Thyroid gland (tissue), 4 donors: Measurements from ENCODE around the gene TMEM259. TPM values are rescaled to one million over a fixed set of nuclear protein-coding genes. Genes with fewer than 3 reads are reported as not detected.

Experiments
- DNase-seq, 2 donors: peaks; one replicate each; pipeline ENCODE4 v3.0.0-alpha.2; 2019
- H3K27ac ChIP-seq, 3 donors: fragments of 200-600 bp; sonication (generic); 1 replicate in 2 of 3; 2 replicates in 1 of 3; pipeline ENCODE4 v1.5.1; 2016 to 2019; ENCODE audit warnings: mild to moderate bottlenecking in 1 of 3, moderate library complexity in 1 of 3
- H3K27me3 ChIP-seq: fragments of 200-600 bp; sonication (generic); one replicate; pipeline ENCODE4 v1.5.1; 2019
- H3K36me3 ChIP-seq, 2 donors: fragments of 200-600 bp; sonication (generic); one replicate each; pipeline ENCODE4 v1.5.1; 2016 to 2019
- H3K4me1 ChIP-seq, 2 donors: fragments of 200-600 bp; sonication (generic); one replicate each; pipeline ENCODE4 v1.5.1; 2017 to 2019
- H3K4me3 ChIP-seq, 3 donors: fragments of 200-600 bp; sonication (generic); replicated peaks in 1 of 3; 1 replicate in 2 of 3; 2 replicates in 1 of 3; pipeline ENCODE4 v1.5.1; 2016; ENCODE audit warnings: mild to moderate bottlenecking in 1 of 3
- H3K9me3 ChIP-seq: fragments of 200-600 bp; sonication (generic); one replicate; pipeline ENCODE4 v1.5.1; 2017
- CTCF ChIP-seq, 6 experiments: fragments of 200-600 bp in 3 of 6; fragments of 450-650 bp in 3 of 6; sonication (generic) in 3 of 6; IDR thresholded peaks; one replicate each; pipeline ENCODE4 v1.5.1; 2016 to 2019; ENCODE audit warnings: antibody characterized with exemption in 6 of 6, mild to moderate bottlenecking in 2 of 6, inconsistent platforms in 1 of 6, moderate library complexity in 1 of 6
- POLR2A ChIP-seq, 2 donors: fragments of 450-650 bp; IDR thresholded peaks; one replicate each; pipeline ENCODE4 v1.6.1; 2017; ENCODE audit warnings: antibody characterized with exemption in 2 of 2, mild to moderate bottlenecking in 2 of 2, moderate library complexity in 1 of 2
- WGBS, 2 donors: methylation state at CpG; one replicate each; pipeline ENCODE4 v1.1.5; 2017; 5-methylcytosine and 5-hydroxymethylcytosine counted together
- intact Hi-C: fragments of 100-400 bp; cut with DNase I; formaldehyde crosslinking; loops from one replicate; pipeline ENCODE4 v1.15.1; 2023
- total RNA-seq, 4 donors: library from RNA; depleted of rRNA; stranded (reverse); fragments of >200 nt; gene quantifications; one replicate each; pipeline ENCODE4 v1.2.3, GENCODE V29; 2016

The TMEM259 gene
- total RNA-seq, 4 donors from 2014 or later: 162 to 238 (median 192) TPM

- no peak overlapping the region for H3K4me3 ChIP-seq
- H3K27ac ChIP-seq: peak overlapping the region in 1 of 3 donors; percentile 30
- H3K27me3 ChIP-seq: no peaks in the 10 kb centered on the region
- WGBS, 2 donors: 71 to 76% methylated on average over 13 to 19 of the region's 43 CpGs
- no peak for TF ChIP-seq CTCF (IDR thresholded peaks at IDR 0.05)
- no peak for TF ChIP-seq POLR2A (IDR thresholded peaks at IDR 0.05)
- H3K36me3 ChIP-seq: peaks cover 0 to 6% of the 10 kb centered on the region in 2 donors
- H3K9me3 ChIP-seq: no peaks in the 10 kb centered on the region
- intact Hi-C loops: no loop called here
- no peak for DNase-seq
- H3K4me1 ChIP-seq: peaks cover 10 to 29% of the 10 kb centered on the region in 2 donors
Measured at GRCh38 chr19:1041835-1042685, 21.1 kb upstream of the TMEM259 start.

GRCh38 chr19:1041272-1041834 lies 20.4 kb upstream of the TMEM259 start:
- TF ChIP-seq POLR2A (IDR thresholded peaks at IDR 0.05) (no peak), CTCF (IDR thresholded peaks at IDR 0.05) (no peak)
- H3K36me3 ChIP-seq: peaks cover 0 to 6% of the 10 kb centered on the region in 2 donors
- H3K9me3 ChIP-seq: no peaks in the 10 kb centered on the region
- peaks cover 10 to 29% of the 10 kb centered on the region in 2 donors for H3K4me1 ChIP-seq
- intact Hi-C loops: no loop called here
- peak overlapping the region in 1 of 3 donors; percentile 44 for H3K4me3 ChIP-seq
- WGBS, 2 donors: 21 to 32% methylated on average over 9 to 17 of the region's 26 CpGs
- H3K27me3 ChIP-seq: no peaks in the 10 kb centered on the region
- no peak for DNase-seq
- H3K27ac ChIP-seq: no peak overlapping the region

- TF ChIP-seq CTCF (IDR thresholded peaks at IDR 0.05) (no peak), POLR2A (IDR thresholded peaks at IDR 0.05) (no peak)
- peaks cover 10 to 29% of the 10 kb centered on the region in 2 donors for H3K4me1 ChIP-seq
- peak; percentile 86 to 87 for DNase-seq
- intact Hi-C loops: no loop called here
- H3K9me3 ChIP-seq: no peaks in the 10 kb centered on the region
- peaks cover 0 to 6% of the 10 kb centered on the region in 2 donors for H3K36me3 ChIP-seq
- H3K27ac ChIP-seq: peak overlapping the region in 1 of 3 donors; percentile 18
- H3K4me3 ChIP-seq: peak overlapping the region in 2 of 3 donors; percentile 35 to 44
- 2 to 9% methylated on average over 18 to 25 of the region's 27 CpGs for WGBS, 2 donors
- no peaks in the 10 kb centered on the region for H3K27me3 ChIP-seq
Measured at GRCh38 chr19:1040476-1041271, 19.8 kb upstream of the TMEM259 start.

GRCh38 chr19:1039646-1040475 lies 18.9 kb upstream of the TMEM259 start, which contains the start of gene ABCA7:
Gene ABCA7 (plus strand): TSS chr19:1040107. CDS start chr19:1041362, 1,255 bp downstream.
- TF ChIP-seq POLR2A (IDR thresholded peaks at IDR 0.05) (peak; percentile 22 to 87), CTCF (IDR thresholded peaks at IDR 0.05) (peak in 1 of 6 experiments; percentile 28)
- intact Hi-C loops: no loop called here
- H3K4me1 ChIP-seq: peaks cover 10 to 29% of the 10 kb centered on the region in 2 donors
- H3K4me3 ChIP-seq: peak within 1 kb of the TSS in 2 of 3 donors; percentile 35 to 44
- H3K27me3 ChIP-seq: no peaks in the 10 kb centered on the region
- H3K36me3 ChIP-seq: peaks cover 0 to 6% of the 10 kb centered on the region in 2 donors
- no peaks in the 10 kb centered on the region for H3K9me3 ChIP-seq
- WGBS, 2 donors: 6 to 8% methylated on average over 16 to 19 of the region's 56 CpGs
- H3K27ac ChIP-seq: peak within 1 kb of the TSS in 1 of 3 donors; percentile 18
- peak; percentile 99 for DNase-seq
